ENCODE results near the gene ARV1.
"Not testable (repeated sequence)": the region's sequence is repeated elsewhere in the genome, so short reads cannot be mapped to it uniquely, and the experiment has no call there.

ARV1 gene

GRCh38 chr1:230976825-230977747 lies 1.8 kb upstream of the ARV1 start:
- no peak for DNase-seq (ENCODE audit: extremely low read depth in 1 of 2, low read depth in 1 of 2)

- no peak for DNase-seq (ENCODE audit: extremely low read depth in 1 of 2, low read depth in 1 of 2)
Observed at GRCh38 chr1:230977761-230978490, 968 bp upstream of the ARV1 start.

- no peak for DNase-seq (ENCODE audit: extremely low read depth in 1 of 2, low read depth in 1 of 2)
Observed at GRCh38 chr1:230979389-230979716, 459 bp downstream of the ARV1 start.

- no peak for DNase-seq (ENCODE audit: extremely low read depth in 1 of 2, low read depth in 1 of 2)
Observed at GRCh38 chr1:230979952-230980351, 1.1 kb downstream of the ARV1 start.

GRCh38 chr1:230982696-230983095 lies 3.8 kb downstream of the ARV1 start:
- no peak for DNase-seq (ENCODE audit: extremely low read depth in 1 of 2, low read depth in 1 of 2)

GRCh38 chr1:230983811-230984210 lies 4.9 kb downstream of the ARV1 start:
- DNase-seq (ENCODE audit: extremely low read depth in 1 of 2, low read depth in 1 of 2) = no peak

GRCh38 chr1:230984622-230985515 lies 6.0 kb downstream of the ARV1 start:
- DNase-seq (ENCODE audit: extremely low read depth in 1 of 2, low read depth in 1 of 2) = not testable (repeated sequence)

GRCh38 chr1:230985711-230986110 lies 6.8 kb downstream of the ARV1 start:
- DNase-seq (ENCODE audit: extremely low read depth in 1 of 2, low read depth in 1 of 2) = no peak

- no peak for DNase-seq (ENCODE audit: extremely low read depth in 1 of 2, low read depth in 1 of 2)
Observed at GRCh38 chr1:230986976-230987375, 8.1 kb downstream of the ARV1 start.

GRCh38 chr1:230987448-230987847 lies 8.6 kb downstream of the ARV1 start:
- no peak for DNase-seq (ENCODE audit: extremely low read depth in 1 of 2, low read depth in 1 of 2)

- DNase-seq (ENCODE audit: extremely low read depth in 1 of 2, low read depth in 1 of 2) = no peak
Observed at GRCh38 chr1:230992100-230992774, 13.3 kb downstream of the ARV1 start.

- DNase-seq (ENCODE audit: extremely low read depth in 1 of 2, low read depth in 1 of 2) = no peak
Observed at GRCh38 chr1:230994860-230995259, 16.0 kb downstream of the ARV1 start.

- no peak for DNase-seq (ENCODE audit: extremely low read depth in 1 of 2, low read depth in 1 of 2)
Observed at GRCh38 chr1:231000201-231000600, 21.3 kb downstream of the ARV1 start.

GRCh38 chr1:231000639-231001038 lies 21.7 kb downstream of the ARV1 start:
- no peak for DNase-seq (ENCODE audit: extremely low read depth in 1 of 2, low read depth in 1 of 2)

GRCh38 chr1:231001892-231002291 lies 23.0 kb downstream of the ARV1 start:
- DNase-seq (ENCODE audit: extremely low read depth in 1 of 2, low read depth in 1 of 2) = no peak

- not testable (repeated sequence) for DNase-seq (ENCODE audit: extremely low read depth in 1 of 2, low read depth in 1 of 2)
Observed at GRCh38 chr1:231007535-231007934, 28.6 kb downstream of the ARV1 start.

GRCh38 chr1:231011360-231011759 lies 32.5 kb downstream of the ARV1 start:
- no peak for DNase-seq (ENCODE audit: extremely low read depth in 1 of 2, low read depth in 1 of 2)

- no peak for DNase-seq (ENCODE audit: extremely low read depth in 1 of 2, low read depth in 1 of 2)
Observed at GRCh38 chr1:231011963-231012362, 33.1 kb downstream of the ARV1 start.

GRCh38 chr1:231013391-231014015 lies 34.6 kb downstream of the ARV1 start:
- DNase-seq (ENCODE audit: extremely low read depth in 1 of 2, low read depth in 1 of 2) = no peak

- no peak for DNase-seq (ENCODE audit: extremely low read depth in 1 of 2, low read depth in 1 of 2)
Observed at GRCh38 chr1:231016234-231016633, 37.3 kb downstream of the ARV1 start.

Data from stimulated activated CD8-positive, alpha-beta memory T cell treated with anti-CD3 and anti-CD28 coated beads, Interleukin-7, amount 100 ng/mL, for 48 hours (primary cell).